Subcutaneous adipose tissue (tissue), 4 donors: Measurements from ENCODE around the gene ATAD5. TPM values are rescaled to one million over a fixed set of nuclear protein-coding genes. Genes with fewer than 3 reads are reported as not detected.

Source experiments
- CTCF ChIP-seq: fragments of 450-650 bp; IDR thresholded peaks from one replicate; pipeline ENCODE4 v1.5.1; 2016; ENCODE audit warnings: low read depth, mild to moderate bottlenecking, control low read depth, antibody characterized with exemption, moderate library complexity
- total RNA-seq, 4 donors: library from RNA; depleted of rRNA; stranded (reverse); fragments of >200 nt; gene quantifications; one replicate each; pipeline ENCODE4 v1.1.0, GENCODE V29; 2016

ATAD5 gene
- total RNA-seq, 4 donors from 2014 or later = 1.5 to 2.9 (median 1.9) TPM

- TF ChIP-seq CTCF = no peak
Observed at GRCh38 chr17:30829022-30829421, 2.7 kb upstream of the ATAD5 start.

- no peak for TF ChIP-seq CTCF
Observed at GRCh38 chr17:30831257-30831656, 509 bp upstream of the ATAD5 start.

- no peak for TF ChIP-seq CTCF
Observed at GRCh38 chr17:30832438-30833124, 815 bp downstream of the ATAD5 start.

GRCh38 chr17:30838202-30838807, 6.5 kb downstream of the ATAD5 start:
- no peak for TF ChIP-seq CTCF

GRCh38 chr17:30840771-30841170, 9.0 kb downstream of the ATAD5 start:
- TF ChIP-seq CTCF = no peak

- no peak for TF ChIP-seq CTCF
Observed at GRCh38 chr17:30848021-30848420, 16.3 kb downstream of the ATAD5 start.

GRCh38 chr17:30854146-30854545, 22.4 kb downstream of the ATAD5 start:
- TF ChIP-seq CTCF = no peak
